IMR-90 (cell line): ENCODE results near the gene NPSR1. TPM values are rescaled to one million over a fixed set of nuclear protein-coding genes. Genes with fewer than 3 reads are reported as not detected.

Experiments used
- ATAC-seq: fragments of 200-7000 bp; cut with Tn5 transposase; 2 replicates; pipeline ENCODE4 v1.9.1; 2020; ENCODE audit warnings: low read depth, mild to moderate bottlenecking, moderate library complexity
- BruUV-seq: library from RNA; stranded (reverse); fragments of 400-500 nt; replicated peaks from 2 replicates; lab custom pipeline; 2021; lab: Mats Ljungman, UMichigan
- CTCF ChIA-PET: fragments of 300-600 bp; formaldehyde crosslinking; extraction: SDS; loops from one replicate; lab custom pipeline; 2021; ENCODE audit warnings: antibody characterized with exemption; lab: Yijun Ruan, JAX
- POLR2A ChIA-PET: fragments of 300-600 bp; sonication (Branson Sonifier 250); formaldehyde crosslinking; loops from one replicate; lab custom pipeline; 2022; ENCODE audit warnings: antibody characterized with exemption; ENCODE audit not compliant: unreplicated experiment; lab: Charles Lee
- DNase-seq: peaks from one replicate; pipeline ENCODE4 v3.0.0; 2013
- H2AFZ ChIP-seq: replicated peaks from 2 replicates; pipeline ENCODE3; 2013; ENCODE audit warnings: low read length, mild to moderate bottlenecking; ENCODE audit not compliant: poor library complexity
- H2AK5ac ChIP-seq: 2 replicates; pipeline ENCODE4 v1.6.1; 2013; ENCODE audit warnings: low read depth, low read length, inconsistent platforms
- H2AK9ac ChIP-seq: replicated peaks from 2 replicates; pipeline ENCODE3; 2013; ENCODE audit warnings: mild to moderate bottlenecking, low read depth, low read length, moderate library complexity; ENCODE audit not compliant: poor library complexity
- H2BK120ac ChIP-seq: 2 replicates; pipeline ENCODE4 v1.6.1; 2013; ENCODE audit warnings: low read depth, low read length, inconsistent platforms
- H2BK15ac ChIP-seq: 3 replicates; pipeline ENCODE4 v1.6.1; 2013; ENCODE audit warnings: low read depth, low read length, inconsistent platforms
- H2BK20ac ChIP-seq: 2 replicates; pipeline ENCODE4 v1.6.1; 2013; ENCODE audit warnings: low read depth, mild to moderate bottlenecking, inconsistent platforms, low read length, moderate library complexity
- H2BK5ac ChIP-seq: 2 replicates; pipeline ENCODE4 v1.6.1; 2013; ENCODE audit warnings: mild to moderate bottlenecking, low read depth, low read length, inconsistent platforms; ENCODE audit not compliant: poor library complexity, severe bottlenecking
- H3K14ac ChIP-seq: replicated peaks from 2 replicates; pipeline ENCODE4 v1.6.1; 2013; ENCODE audit warnings: low read depth, low read length, inconsistent platforms
- H3K18ac ChIP-seq: 2 replicates; pipeline ENCODE4 v1.6.1; 2013; ENCODE audit warnings: low read depth, low read length, control low read depth
- H3K23ac ChIP-seq: 2 replicates; pipeline ENCODE4 v1.6.1; 2013; ENCODE audit warnings: low read depth, low read length, inconsistent platforms
- H3K27ac ChIP-seq: 2 replicates; pipeline ENCODE4 v1.5.1; 2013; ENCODE audit warnings: mild to moderate bottlenecking, control low read depth, low read length; ENCODE audit not compliant: insufficient read depth
- H3K27me3 ChIP-seq: 2 replicates; pipeline ENCODE4 v1.6.1; 2013; ENCODE audit warnings: low read length; ENCODE audit not compliant: control insufficient read depth, insufficient read depth
- H3K36me3 ChIP-seq: 2 replicates; pipeline ENCODE4 v1.6.1; 2013; ENCODE audit warnings: low read length, mixed read lengths; ENCODE audit not compliant: control insufficient read depth, insufficient read depth
- H3K4ac ChIP-seq: 2 replicates; pipeline ENCODE4 v1.6.1; 2013; ENCODE audit warnings: low read depth, low read length, inconsistent platforms
- H3K4me1 ChIP-seq: 2 replicates; pipeline ENCODE4 v1.6.1; 2013; ENCODE audit warnings: low read length, mixed read lengths; ENCODE audit not compliant: control insufficient read depth, insufficient read depth
- H3K4me2 ChIP-seq: 2 replicates; pipeline ENCODE4 v1.6.1; 2013; ENCODE audit warnings: low read depth, mild to moderate bottlenecking, control low read depth, low read length, moderate library complexity
- H3K4me3 ChIP-seq: 2 replicates; pipeline ENCODE4 v1.5.1; 2013; ENCODE audit warnings: low read depth, mild to moderate bottlenecking, control low read depth, low read length, moderate library complexity; ENCODE audit not compliant: insufficient read depth
- H3K56ac ChIP-seq: 2 replicates; pipeline ENCODE4 v1.6.1; 2013; ENCODE audit warnings: low read length, inconsistent platforms; ENCODE audit not compliant: insufficient read depth; ENCODE audit errors: extremely low read depth
- H3K79me1 ChIP-seq, 2 experiments: 2 replicates each; pipeline ENCODE4 v1.6.1; 2013; ENCODE audit warnings: low read length in 2 of 2, inconsistent platforms in 1 of 2, low read depth in 1 of 2
- H3K9ac ChIP-seq: 2 replicates; pipeline ENCODE4 v1.6.1; 2013; ENCODE audit warnings: low read depth, low read length, control low read depth
- H3K9me1 ChIP-seq: 2 replicates; pipeline ENCODE4 v1.6.1; 2013; ENCODE audit warnings: low read length, inconsistent platforms; ENCODE audit not compliant: insufficient read depth
- H3K9me3 ChIP-seq: 2 replicates; pipeline ENCODE4 v1.6.1; 2013; ENCODE audit warnings: low read length; ENCODE audit not compliant: control insufficient read depth, insufficient read depth
- H4K20me1 ChIP-seq: 2 replicates; pipeline ENCODE4 v1.6.1; 2013; ENCODE audit warnings: low read length, inconsistent platforms; ENCODE audit not compliant: insufficient read depth
- H4K5ac ChIP-seq: 2 replicates; pipeline ENCODE4 v1.6.1; 2013; ENCODE audit warnings: mild to moderate bottlenecking, low read depth, low read length, control low read depth
- H4K8ac ChIP-seq, 2 experiments: 2 replicates each; pipeline ENCODE4 v1.6.1; 2013; ENCODE audit warnings: low read depth in 2 of 2, low read length in 2 of 2, control low read depth in 1 of 2, inconsistent platforms in 1 of 2
- H4K91ac ChIP-seq: 2 replicates; pipeline ENCODE4 v1.6.1; 2013; ENCODE audit warnings: low read depth, low read length, inconsistent platforms; ENCODE audit not compliant: insufficient read depth
- BHLHE40 ChIP-seq: fragments of 150-350 bp; IDR thresholded peaks from 2 replicates; pipeline ENCODE4 v1.6.1; 2016; ENCODE audit warnings: mild to moderate bottlenecking, low read depth, low read length
- CEBPB ChIP-seq: IDR thresholded peaks from 2 replicates; pipeline ENCODE4 v1.6.1; 2012; ENCODE audit warnings: low read depth, low read length, improper control_type of control experiment
- CHD1 ChIP-seq: IDR thresholded peaks from 2 replicates; pipeline ENCODE4 v1.6.1; 2012; ENCODE audit warnings: low read depth, low read length, improper control_type of control experiment
- FOS ChIP-seq: fragments of 150-350 bp; IDR thresholded peaks from 2 replicates; pipeline ENCODE4 v1.6.1; 2016; ENCODE audit warnings: low read depth, low read length
- MAFK ChIP-seq: IDR thresholded peaks from 2 replicates; pipeline ENCODE4 v1.6.1; 2012; ENCODE audit warnings: low read depth, low read length, improper control_type of control experiment
- MAZ ChIP-seq: IDR thresholded peaks from 2 replicates; pipeline ENCODE4 v1.6.1; 2012; ENCODE audit warnings: low read depth, mild to moderate bottlenecking, low read length, improper control_type of control experiment, moderate library complexity, borderline replicate concordance
- MXI1 ChIP-seq: IDR thresholded peaks from 2 replicates; pipeline ENCODE4 v1.6.1; 2012; ENCODE audit warnings: low read depth, mild to moderate bottlenecking, low read length, moderate library complexity, borderline replicate concordance
- NFE2L2 ChIP-seq: fragments of 150-350 bp; IDR thresholded peaks from 2 replicates; pipeline ENCODE4 v1.6.1; 2016; ENCODE audit warnings: low read depth, mild to moderate bottlenecking, low read length
- POLR2A ChIP-seq: IDR thresholded peaks from 2 replicates; pipeline ENCODE4 v1.6.1; 2012; ENCODE audit warnings: mild to moderate bottlenecking, low read depth, low read length
- RAD21 ChIP-seq: IDR thresholded peaks from 2 replicates; pipeline ENCODE4 v1.6.1; 2012; ENCODE audit warnings: low read length, improper control_type of control experiment
- RCOR1 ChIP-seq: IDR thresholded peaks from 2 replicates; pipeline ENCODE4 v1.6.1; 2012; ENCODE audit warnings: mild to moderate bottlenecking, low read length, improper control_type of control experiment; ENCODE audit not compliant: insufficient replicate concordance
- RFX5 ChIP-seq: IDR thresholded peaks from 2 replicates; pipeline ENCODE4 v1.8.0; 2012; ENCODE audit warnings: low read depth, mild to moderate bottlenecking, low read length, moderate library complexity
- SMC3 ChIP-seq: fragments of 150-350 bp; IDR thresholded peaks from 2 replicates; pipeline ENCODE4 v1.6.1; 2016; ENCODE audit warnings: low read depth, mild to moderate bottlenecking, antibody characterized with exemption, low read length, moderate library complexity
- dilution Hi-C: fragments of 300-500 bp; cut with HindIII; formaldehyde crosslinking; loops from one replicate; pipeline ENCODE4 v1.14.3; 2018; ENCODE audit warnings: low sequenced_read_pairs; ENCODE audit not compliant: unreplicated experiment
- in situ Hi-C: fragments of 300-500 bp; cut with MboI; formaldehyde crosslinking; loops from 3 replicates; pipeline ENCODE4 v1.14.3; 2019; ENCODE audit warnings: low sequenced_read_pairs, inconsistent platforms, mixed read lengths
- intact Hi-C: fragments of 100-400 bp; cut with micrococcal nuclease; formaldehyde crosslinking; loops from 2 replicates; pipeline ENCODE4 v1.10.0; 2022
- polyA plus RNA-seq, 3 experiments: library from polyadenylated mRNA; depleted of rRNA; stranded (reverse); fragments of >200 nt; gene quantifications; 2 replicates each; pipeline ENCODE4 v1.2.3, GENCODE V29; 2012; ENCODE audit warnings: low replicate concordance in 1 of 3
- total RNA-seq: library from RNA; depleted of rRNA; stranded (reverse); fragments of >200 nt; gene quantifications from 2 replicates; pipeline ENCODE4 v1.2.3, GENCODE V29; 2012
- TF ChIP-seq, protein P1 (sequence below): fragments of 150-350 bp; IDR thresholded peaks from 2 replicates; pipeline ENCODE4 v1.6.1; 2017; ENCODE audit warnings: mild to moderate bottlenecking, antibody characterized with exemption, low read length, low read depth
- TF ChIP-seq, protein P2 (sequence below): fragments of 150-350 bp; IDR thresholded peaks from 2 replicates; pipeline ENCODE4 v1.6.1; 2016; ENCODE audit warnings: low read depth, mild to moderate bottlenecking, low read length, moderate library complexity, borderline replicate concordance
- TF ChIP-seq, protein P3 (sequence below): conservative IDR thresholded peaks from 2 replicates; pipeline ENCODE4 v1.5.1; 2012; ENCODE audit warnings: mild to moderate bottlenecking, low read depth, low read length, improper control_type of control experiment

Gene NPSR1
- total and polyA plus RNA-seq, 2 of the 4 experiments (the other 2 are of a cell fraction) = not detected

DNA sequence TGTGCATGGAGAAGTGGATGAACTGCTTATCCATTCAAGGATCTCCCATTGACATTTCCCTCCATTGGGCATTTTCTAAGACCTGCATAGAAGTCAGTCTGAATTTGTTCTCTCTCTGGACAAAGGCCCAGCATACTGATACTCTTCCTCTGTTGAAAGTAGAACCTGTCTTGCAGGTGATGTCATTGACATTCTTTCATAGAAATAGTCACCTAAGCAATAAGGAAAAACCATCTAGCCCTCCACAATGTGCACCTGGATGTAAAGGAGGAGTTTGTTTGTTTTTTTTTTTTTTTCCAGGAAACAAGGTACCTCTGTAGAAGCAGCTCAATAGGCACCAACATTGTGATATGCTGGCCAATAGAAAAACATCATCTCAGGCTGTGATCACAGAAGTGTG, 228.8 kb downstream of the NPSR1 start:
- in situ Hi-C loops = no loop called here
- CTCF ChIA-PET = no interaction called here
- H4K91ac ChIP-seq = no peak overlapping the region
- ATAC-seq = no peak
- H3K23ac ChIP-seq = no peak overlapping the region
- H4K8ac ChIP-seq = no peak overlapping the region
- H3K18ac ChIP-seq = no peak overlapping the region
- H2AK5ac ChIP-seq = no peak overlapping the region
- no peak overlapping the region for H3K4me3 ChIP-seq
- H3K27me3 ChIP-seq = no peaks in the 10 kb centered on the region
- TF ChIP-seq MAZ (no peak), MAFK (no peak), FOS (no peak), BHLHE40 (no peak), NFE2L2 (no peak), RCOR1 (no peak), RAD21 (no peak), CEBPB (no peak), MXI1 (no peak), CHD1 (no peak), SMC3 (no peak), POLR2A (no peak), RFX5 (no peak)
- TF ChIP-seq, protein P1, sequence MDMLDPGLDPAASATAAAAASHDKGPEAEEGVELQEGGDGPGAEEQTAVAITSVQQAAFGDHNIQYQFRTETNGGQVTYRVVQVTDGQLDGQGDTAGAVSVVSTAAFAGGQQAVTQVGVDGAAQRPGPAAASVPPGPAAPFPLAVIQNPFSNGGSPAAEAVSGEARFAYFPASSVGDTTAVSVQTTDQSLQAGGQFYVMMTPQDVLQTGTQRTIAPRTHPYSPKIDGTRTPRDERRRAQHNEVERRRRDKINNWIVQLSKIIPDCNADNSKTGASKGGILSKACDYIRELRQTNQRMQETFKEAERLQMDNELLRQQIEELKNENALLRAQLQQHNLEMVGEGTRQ = no peak
- TF ChIP-seq, protein P2, sequence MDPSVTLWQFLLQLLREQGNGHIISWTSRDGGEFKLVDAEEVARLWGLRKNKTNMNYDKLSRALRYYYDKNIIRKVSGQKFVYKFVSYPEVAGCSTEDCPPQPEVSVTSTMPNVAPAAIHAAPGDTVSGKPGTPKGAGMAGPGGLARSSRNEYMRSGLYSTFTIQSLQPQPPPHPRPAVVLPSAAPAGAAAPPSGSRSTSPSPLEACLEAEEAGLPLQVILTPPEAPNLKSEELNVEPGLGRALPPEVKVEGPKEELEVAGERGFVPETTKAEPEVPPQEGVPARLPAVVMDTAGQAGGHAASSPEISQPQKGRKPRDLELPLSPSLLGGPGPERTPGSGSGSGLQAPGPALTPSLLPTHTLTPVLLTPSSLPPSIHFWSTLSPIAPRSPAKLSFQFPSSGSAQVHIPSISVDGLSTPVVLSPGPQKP = no peak
- TF ChIP-seq, protein P3, sequence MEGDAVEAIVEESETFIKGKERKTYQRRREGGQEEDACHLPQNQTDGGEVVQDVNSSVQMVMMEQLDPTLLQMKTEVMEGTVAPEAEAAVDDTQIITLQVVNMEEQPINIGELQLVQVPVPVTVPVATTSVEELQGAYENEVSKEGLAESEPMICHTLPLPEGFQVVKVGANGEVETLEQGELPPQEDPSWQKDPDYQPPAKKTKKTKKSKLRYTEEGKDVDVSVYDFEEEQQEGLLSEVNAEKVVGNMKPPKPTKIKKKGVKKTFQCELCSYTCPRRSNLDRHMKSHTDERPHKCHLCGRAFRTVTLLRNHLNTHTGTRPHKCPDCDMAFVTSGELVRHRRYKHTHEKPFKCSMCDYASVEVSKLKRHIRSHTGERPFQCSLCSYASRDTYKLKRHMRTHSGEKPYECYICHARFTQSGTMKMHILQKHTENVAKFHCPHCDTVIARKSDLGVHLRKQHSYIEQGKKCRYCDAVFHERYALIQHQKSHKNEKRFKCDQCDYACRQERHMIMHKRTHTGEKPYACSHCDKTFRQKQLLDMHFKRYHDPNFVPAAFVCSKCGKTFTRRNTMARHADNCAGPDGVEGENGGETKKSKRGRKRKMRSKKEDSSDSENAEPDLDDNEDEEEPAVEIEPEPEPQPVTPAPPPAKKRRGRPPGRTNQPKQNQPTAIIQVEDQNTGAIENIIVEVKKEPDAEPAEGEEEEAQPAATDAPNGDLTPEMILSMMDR = no peak
- no peak overlapping the region for H3K4ac ChIP-seq
- no peaks in the 10 kb centered on the region for H4K20me1 ChIP-seq
- POLR2A ChIA-PET = no interaction called here
- no peak overlapping the region for H2BK5ac ChIP-seq
- no peaks in the 10 kb centered on the region for H3K4me1 ChIP-seq
- H2BK120ac ChIP-seq = no peak overlapping the region
- no peak for DNase-seq
- no peak overlapping the region for H3K4me2 ChIP-seq
- no peak overlapping the region for H3K9ac ChIP-seq
- no TSS peak for BruUV-seq
- no peak overlapping the region for H2AK9ac ChIP-seq
- H3K56ac ChIP-seq = no peak overlapping the region
- H3K9me3 ChIP-seq = peaks cover 3% of the 10 kb centered on the region; the same call in 1 of the 2 replicates
- intact Hi-C loops = no loop called here
- dilution Hi-C loops = no loop called here
- no peaks in the 10 kb centered on the region for H3K9me1 ChIP-seq
- no peak overlapping the region for H3K14ac ChIP-seq
- H3K79me1 ChIP-seq = no peaks in the 10 kb centered on the region
- no peak overlapping the region for H2BK15ac ChIP-seq
- no peak overlapping the region for H4K5ac ChIP-seq
- H3K36me3 ChIP-seq = no peaks in the 10 kb centered on the region
- H2AFZ ChIP-seq = no peak overlapping the region
- H3K27ac ChIP-seq = no peak overlapping the region
- H2BK20ac ChIP-seq = no peak overlapping the region
